ENCODE results near the gene ADK.
"Not testable (repeated sequence)": the region's sequence is repeated elsewhere in the genome, so short reads cannot be mapped to it uniquely, and the experiment has no call there.

The ADK gene

GRCh38 chr10:74476162-74476706 is 325.2 kb downstream of the ADK start:
- not testable (repeated sequence) for DNase-seq (ENCODE audit: low read depth in 2 of 3, low spot score in 2 of 3)

DNA sequence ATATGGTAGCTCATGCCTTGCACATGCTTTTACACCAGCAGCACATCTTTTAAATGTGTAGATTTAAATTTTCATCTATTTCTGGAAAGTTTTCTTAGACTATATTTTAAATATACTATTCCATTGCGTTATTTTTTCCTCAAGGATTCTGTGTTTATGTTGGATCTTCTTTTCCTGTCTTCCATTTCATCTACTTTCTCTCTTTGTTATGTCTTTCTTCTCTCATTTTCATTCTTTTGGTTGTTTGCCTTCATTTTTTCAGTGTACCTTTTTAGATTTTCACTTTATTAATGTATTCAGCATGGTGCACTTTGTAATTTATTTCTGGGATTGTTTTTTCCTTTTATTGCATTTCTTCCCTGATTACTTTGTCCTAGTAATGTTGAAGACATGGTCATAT is 329.8 kb downstream of the ADK start:
- DNase-seq (ENCODE audit: low read depth in 2 of 3, low spot score in 2 of 3), result no peak

DNA sequence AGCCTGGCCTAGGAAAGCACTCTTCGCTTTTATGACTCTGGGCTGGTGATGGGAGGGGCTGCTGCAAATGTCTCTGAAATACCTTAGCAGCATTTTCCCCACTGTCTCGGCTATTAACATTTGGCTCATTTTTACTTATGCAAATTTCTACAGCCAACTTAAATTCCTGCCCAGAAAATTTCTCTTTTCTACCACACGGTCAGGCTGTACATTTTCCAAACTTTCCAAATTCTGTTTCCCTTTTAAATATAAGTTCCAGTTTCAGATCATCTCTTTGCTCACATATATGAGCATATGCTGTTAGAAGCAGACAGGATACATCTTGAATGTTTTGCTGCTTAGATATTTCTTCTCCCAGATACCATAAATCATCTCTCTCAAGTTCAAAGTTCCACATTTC is 332.3 kb downstream of the ADK start:
- DNase-seq (ENCODE audit: low read depth in 2 of 3, low spot score in 2 of 3), result no peak

- no peak for DNase-seq (ENCODE audit: low read depth in 2 of 3, low spot score in 2 of 3)
Observed at GRCh38 chr10:74485283-74485682, 334.3 kb downstream of the ADK start.

DNA sequence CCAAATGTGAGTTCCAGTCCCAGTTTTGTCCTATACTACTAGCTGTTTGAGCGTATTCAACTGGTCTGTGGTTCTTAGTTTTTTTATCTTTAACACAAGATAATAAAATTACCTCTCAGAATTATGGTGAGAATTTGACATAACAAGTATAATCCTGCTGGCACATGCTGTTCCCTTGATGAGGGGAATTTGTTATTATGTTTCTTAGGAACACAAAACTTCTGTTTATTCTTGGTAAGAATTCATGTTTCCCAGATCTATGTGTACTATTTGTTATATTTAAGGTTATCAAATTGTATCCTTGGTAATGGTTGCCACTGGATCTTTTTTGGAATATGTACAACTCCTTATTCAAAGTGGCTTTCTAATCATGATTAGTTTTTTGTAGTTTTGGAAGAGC is 335.6 kb downstream of the ADK start:
- DNase-seq (ENCODE audit: low read depth in 2 of 3, low spot score in 2 of 3), result no peak

DNA sequence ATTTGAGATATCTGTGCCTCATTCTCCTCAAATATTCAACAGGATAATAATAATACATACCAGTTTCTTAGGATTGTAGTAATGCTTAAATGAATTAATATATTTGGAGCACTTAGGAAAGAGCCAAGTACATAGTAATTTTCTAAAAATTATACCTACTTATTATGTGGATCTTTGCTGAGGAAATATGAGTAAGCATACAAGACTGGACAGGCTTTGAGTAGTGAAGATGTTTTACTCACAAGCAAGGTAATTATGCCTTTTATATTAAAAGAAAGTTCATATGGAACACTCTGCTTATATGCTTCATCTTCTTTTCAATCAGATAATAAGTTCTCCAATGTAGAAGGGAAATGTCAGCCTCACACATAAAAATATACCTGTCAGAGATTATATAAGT is 337.9 kb downstream of the ADK start:
- DNase-seq (ENCODE audit: low read depth in 2 of 3, low spot score in 2 of 3), result no peak

DNA sequence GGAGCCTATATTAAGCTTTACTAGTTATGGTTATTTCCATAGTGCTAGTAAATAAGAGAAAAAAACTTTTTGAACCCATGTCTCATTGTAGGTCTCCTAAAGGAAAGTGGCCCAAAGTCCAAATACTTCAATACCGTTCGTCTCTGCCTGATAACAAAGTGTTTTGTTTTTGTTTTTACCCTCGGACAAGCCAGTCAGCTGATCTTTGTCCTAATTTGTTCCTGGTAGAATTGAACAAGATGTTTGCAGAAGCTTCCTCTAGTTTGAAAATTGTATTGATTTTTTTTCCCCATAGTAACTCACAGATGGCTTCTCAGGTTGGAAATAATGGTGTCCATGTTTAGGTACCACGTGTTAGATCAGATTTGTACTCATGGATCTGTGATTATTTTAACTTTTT is 339.5 kb downstream of the ADK start:
- DNase-seq (ENCODE audit: low read depth in 2 of 3, low spot score in 2 of 3), result no peak

GRCh38 chr10:74491014-74491413 is 340.0 kb downstream of the ADK start:
- DNase-seq (ENCODE audit: low read depth in 2 of 3, low spot score in 2 of 3), result no peak

- not testable (repeated sequence) for DNase-seq (ENCODE audit: low read depth in 2 of 3, low spot score in 2 of 3)
Observed at GRCh38 chr10:74496276-74496675, 345.3 kb downstream of the ADK start.

DNA sequence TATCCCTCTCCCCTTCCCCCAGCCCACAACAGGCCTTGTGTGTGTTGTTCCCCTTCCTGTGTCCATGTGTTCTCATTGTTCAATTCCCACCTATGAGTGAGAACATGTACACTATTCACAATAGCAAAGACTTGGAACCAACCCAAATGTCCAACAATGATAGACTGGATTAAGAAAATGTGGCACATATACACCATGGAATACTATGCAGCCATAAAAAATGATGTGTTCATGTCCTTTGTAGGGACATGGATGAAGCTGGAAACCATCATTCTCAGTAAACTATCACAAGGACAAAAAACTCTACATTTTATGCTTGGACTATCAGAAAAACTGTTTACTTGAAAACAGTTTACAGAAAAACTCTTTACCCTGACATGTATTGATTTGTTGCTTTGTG is 347.6 kb downstream of the ADK start:
- DNase-seq (ENCODE audit: low read depth in 2 of 3, low spot score in 2 of 3), result not testable (repeated sequence)

DNA sequence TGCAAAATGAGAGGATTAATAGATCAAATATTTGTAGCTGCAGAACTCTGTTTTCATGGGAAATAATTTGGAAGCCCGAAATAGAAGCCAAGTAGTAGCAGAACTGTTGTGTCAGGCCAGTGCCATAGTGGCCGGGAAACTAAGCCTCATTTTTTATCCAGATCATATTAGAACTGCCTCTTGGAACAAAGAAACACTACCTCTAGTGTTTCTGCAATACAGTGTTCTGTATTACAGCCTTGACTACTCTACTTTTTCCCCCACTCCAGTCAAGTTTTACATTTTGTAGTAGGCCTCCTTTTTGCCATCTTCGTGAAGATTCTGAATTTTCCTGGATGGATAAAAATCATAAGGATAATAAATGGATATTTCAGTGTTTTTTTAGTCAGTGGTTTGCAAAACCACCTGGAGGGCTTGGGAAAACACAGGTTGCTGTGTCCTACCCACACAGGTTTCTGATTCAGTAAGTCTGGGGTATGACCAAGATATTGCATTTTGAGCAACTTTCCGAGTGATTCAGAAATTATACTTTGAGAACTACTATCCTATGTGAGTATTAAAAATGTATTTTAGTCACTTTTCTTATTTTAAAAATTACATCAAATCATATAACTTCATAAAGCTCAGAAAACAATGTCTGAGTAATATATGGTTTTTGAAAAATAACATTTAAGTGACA is 349.1 kb downstream of the ADK start:
- no peak for DNase-seq (ENCODE audit: low read depth in 2 of 3, low spot score in 2 of 3)

DNA sequence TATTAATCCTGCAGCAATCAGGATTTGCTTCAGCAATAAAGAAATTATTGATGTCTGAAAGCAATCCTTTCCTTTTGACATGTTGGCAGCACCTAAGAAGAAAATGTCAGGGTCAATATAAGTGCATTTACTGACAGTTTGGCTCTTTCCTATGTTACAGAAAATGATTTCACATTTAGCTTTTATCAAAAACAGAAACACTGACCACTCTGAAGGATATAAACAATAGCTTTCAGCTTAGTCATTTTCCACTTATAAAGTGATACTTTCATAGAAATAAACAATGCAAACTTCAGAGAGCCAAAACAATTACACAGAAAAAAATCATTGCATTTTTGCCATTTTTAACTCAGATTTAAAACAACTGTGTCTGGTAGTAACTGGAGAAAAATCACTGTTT is 349.8 kb downstream of the ADK start:
- no peak for DNase-seq (ENCODE audit: low read depth in 2 of 3, low spot score in 2 of 3)

DNA sequence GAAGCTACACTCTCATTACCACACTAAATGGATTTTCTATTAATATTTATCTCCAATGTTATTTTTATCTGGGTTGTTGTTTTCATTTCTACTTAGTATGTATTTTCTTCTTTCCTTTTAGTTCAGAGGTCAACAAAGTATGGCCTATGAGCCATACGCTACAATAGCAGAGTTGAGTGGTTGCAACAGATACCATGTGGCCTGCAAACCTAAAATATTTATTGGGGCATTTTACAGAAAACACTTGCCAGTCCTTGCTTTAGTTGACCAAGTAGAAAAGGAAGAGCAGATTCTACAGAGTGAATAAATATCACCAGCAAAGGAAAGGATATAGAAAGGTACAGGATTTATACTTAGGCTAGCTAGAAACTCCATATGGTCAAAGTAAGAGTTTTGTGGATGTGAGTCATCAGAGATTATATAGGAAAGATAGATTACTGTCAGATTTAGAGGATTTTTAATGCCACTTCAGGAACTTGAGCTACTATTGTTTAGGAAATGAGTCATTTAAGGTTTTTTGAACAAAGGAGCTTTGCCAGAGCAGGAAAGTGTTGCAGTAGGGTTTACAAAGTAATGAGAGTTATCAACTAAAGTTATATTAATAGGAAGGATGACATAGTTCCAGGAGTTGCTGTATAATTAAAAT is 352.1 kb downstream of the ADK start:
- DNase-seq (ENCODE audit: low read depth in 2 of 3, low spot score in 2 of 3), result no peak

- DNase-seq (ENCODE audit: low read depth in 2 of 3, low spot score in 2 of 3), result no peak
Observed at GRCh38 chr10:74507951-74508350, 356.9 kb downstream of the ADK start.

DNA sequence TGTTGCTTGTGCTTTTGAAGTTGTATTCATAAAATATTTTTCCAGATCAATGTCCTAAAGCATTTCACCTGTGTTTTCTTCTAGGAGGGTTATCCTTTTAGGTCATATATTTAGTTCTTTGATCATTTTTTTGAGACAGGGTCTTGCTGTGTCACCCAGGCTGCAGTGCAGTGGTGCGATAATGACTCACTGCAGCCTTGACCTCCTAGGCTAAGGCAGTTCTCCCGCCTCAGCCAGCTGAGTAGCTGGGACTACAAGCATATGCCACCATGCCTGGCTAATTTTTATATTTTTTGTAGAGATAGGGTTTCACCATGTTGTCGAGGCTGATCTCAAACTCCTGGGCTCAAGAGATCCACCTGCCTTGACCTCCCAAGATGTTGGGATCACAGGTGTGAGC is 359.6 kb downstream of the ADK start:
- DNase-seq (ENCODE audit: low read depth in 2 of 3, low spot score in 2 of 3), result no peak

- DNase-seq (ENCODE audit: low read depth in 2 of 3, low spot score in 2 of 3), result no peak
Observed at GRCh38 chr10:74511051-74511450, 360.0 kb downstream of the ADK start.

GRCh38 chr10:74514322-74514721 is 363.3 kb downstream of the ADK start:
- DNase-seq (ENCODE audit: low read depth in 2 of 3, low spot score in 2 of 3), result no peak

- no peak for DNase-seq (ENCODE audit: low read depth in 2 of 3, low spot score in 2 of 3)
Observed at GRCh38 chr10:74518061-74518460, 367.0 kb downstream of the ADK start.

- DNase-seq (ENCODE audit: low read depth in 2 of 3, low spot score in 2 of 3), result no peak
Observed at GRCh38 chr10:74521526-74521925, 370.5 kb downstream of the ADK start.

DNA sequence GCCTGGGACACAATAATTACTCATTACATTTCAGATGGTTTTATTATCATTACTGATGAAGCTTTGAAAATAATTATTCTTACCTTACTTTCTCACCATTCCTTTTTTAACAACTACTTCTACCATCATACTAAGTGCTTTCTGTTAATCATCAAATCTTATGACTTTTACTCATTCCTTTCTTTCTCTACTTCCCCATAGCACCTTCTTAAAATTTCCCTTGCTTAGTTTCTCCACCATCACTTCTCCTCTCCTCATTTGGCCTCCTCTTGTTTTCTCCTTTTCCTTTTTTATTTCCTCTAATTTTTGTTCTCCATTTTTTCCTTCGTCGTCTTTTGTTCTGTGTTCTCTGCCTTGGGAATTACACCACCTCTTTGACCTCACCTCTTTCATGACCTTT is 372.2 kb downstream of the ADK start:
- no peak for DNase-seq (ENCODE audit: low read depth in 2 of 3, low spot score in 2 of 3)

- DNase-seq (ENCODE audit: low read depth in 2 of 3, low spot score in 2 of 3), result no peak
Observed at GRCh38 chr10:74525885-74526284, 374.9 kb downstream of the ADK start.

DNA sequence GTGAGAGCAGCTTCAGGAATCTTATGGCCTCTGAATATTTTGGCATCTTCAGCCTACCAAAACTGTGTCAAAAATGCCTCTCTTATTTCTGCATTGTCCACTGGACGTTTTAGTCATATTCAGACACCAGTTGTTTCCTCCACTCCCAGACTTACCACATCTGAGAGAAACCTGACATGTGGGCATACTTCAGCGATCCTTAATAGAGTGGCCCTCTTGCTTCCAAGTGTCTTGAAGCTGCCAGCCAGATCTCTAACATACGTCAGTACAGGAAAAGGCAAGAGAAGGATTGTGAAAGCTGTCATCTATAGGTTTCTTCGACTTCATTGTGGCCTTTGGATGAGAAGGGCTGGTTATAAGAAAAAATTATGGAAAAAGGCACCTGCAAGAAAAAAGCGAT is 376.6 kb downstream of the ADK start:
- not testable (repeated sequence) for DNase-seq (ENCODE audit: low read depth in 2 of 3, low spot score in 2 of 3)

GRCh38 chr10:74529205-74529604 is 378.2 kb downstream of the ADK start:
- no peak for DNase-seq (ENCODE audit: low read depth in 2 of 3, low spot score in 2 of 3)
